Neutrophil (primary cell): ENCODE results near the gene CRLF1.
"Not testable (repeated sequence)": the region's sequence is repeated elsewhere in the genome, so short reads cannot be mapped to it uniquely, and the experiment has no call there.

Experiments used
- H3K27ac ChIP-seq: fragments of 200-600 bp; sonication (generic); 2 replicates; pipeline ENCODE4 v1.5.1; 2016; ENCODE audit warnings: mild to moderate bottlenecking, moderate library complexity
- H3K27me3 ChIP-seq: fragments of 200-600 bp; sonication (generic); 2 replicates; pipeline ENCODE4 v1.6.0; 2016; ENCODE audit warnings: mild to moderate bottlenecking
- H3K36me3 ChIP-seq: fragments of 200-600 bp; sonication (generic); 2 replicates; pipeline ENCODE4 v1.5.1; 2017
- H3K4me1 ChIP-seq, 2 experiments: fragments of 200-600 bp in 1 of 2; sonication (generic) in 1 of 2; 1 replicate in 1 of 2; 2 replicates in 1 of 2; pipeline versions ENCODE4 v1.5.1 to v1.6.1; 2013 to 2016; ENCODE audit warnings: low read depth in 1 of 2, low read length in 1 of 2, mild to moderate bottlenecking in 1 of 2, moderate library complexity in 1 of 2; ENCODE audit not compliant: control insufficient read depth in 1 of 2, insufficient read depth in 1 of 2
- H3K4me3 ChIP-seq, 2 experiments: fragments of 200-600 bp in 1 of 2; sonication (generic) in 1 of 2; 1 replicate in 1 of 2; 2 replicates in 1 of 2; pipeline ENCODE4 v1.5.1; 2013 to 2016; ENCODE audit warnings: low read depth in 1 of 2, low read length in 1 of 2, mild to moderate bottlenecking in 1 of 2, moderate library complexity in 1 of 2
- H3K9me3 ChIP-seq: fragments of 200-600 bp; sonication (generic); 2 replicates; pipeline ENCODE4 v1.5.1; 2016
- TF ChIP-seq, protein P1 (sequence below): fragments of 200-600 bp; sonication (generic); IDR thresholded peaks from 2 replicates; pipeline ENCODE4 v1.5.1; 2016; ENCODE audit warnings: antibody characterized with exemption

The CRLF1 gene

GRCh38 chr19:18594096-18594823 is 12.3 kb downstream of the CRLF1 start:
- TF ChIP-seq, protein P1, sequence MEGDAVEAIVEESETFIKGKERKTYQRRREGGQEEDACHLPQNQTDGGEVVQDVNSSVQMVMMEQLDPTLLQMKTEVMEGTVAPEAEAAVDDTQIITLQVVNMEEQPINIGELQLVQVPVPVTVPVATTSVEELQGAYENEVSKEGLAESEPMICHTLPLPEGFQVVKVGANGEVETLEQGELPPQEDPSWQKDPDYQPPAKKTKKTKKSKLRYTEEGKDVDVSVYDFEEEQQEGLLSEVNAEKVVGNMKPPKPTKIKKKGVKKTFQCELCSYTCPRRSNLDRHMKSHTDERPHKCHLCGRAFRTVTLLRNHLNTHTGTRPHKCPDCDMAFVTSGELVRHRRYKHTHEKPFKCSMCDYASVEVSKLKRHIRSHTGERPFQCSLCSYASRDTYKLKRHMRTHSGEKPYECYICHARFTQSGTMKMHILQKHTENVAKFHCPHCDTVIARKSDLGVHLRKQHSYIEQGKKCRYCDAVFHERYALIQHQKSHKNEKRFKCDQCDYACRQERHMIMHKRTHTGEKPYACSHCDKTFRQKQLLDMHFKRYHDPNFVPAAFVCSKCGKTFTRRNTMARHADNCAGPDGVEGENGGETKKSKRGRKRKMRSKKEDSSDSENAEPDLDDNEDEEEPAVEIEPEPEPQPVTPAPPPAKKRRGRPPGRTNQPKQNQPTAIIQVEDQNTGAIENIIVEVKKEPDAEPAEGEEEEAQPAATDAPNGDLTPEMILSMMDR = peak; percentile 82
- peaks cover 64% of the 10 kb centered on the region for H3K27me3 ChIP-seq
- H3K9me3 ChIP-seq = no peaks in the 10 kb centered on the region
- H3K27ac ChIP-seq = peak overlapping the region; percentile 57
- no peaks in the 10 kb centered on the region for H3K36me3 ChIP-seq
- H3K4me1 ChIP-seq = peaks cover 27 to 29% of the 10 kb centered on the region in 2 experiments
- H3K4me3 ChIP-seq = peak overlapping the region; percentile 23 to 54

DNA sequence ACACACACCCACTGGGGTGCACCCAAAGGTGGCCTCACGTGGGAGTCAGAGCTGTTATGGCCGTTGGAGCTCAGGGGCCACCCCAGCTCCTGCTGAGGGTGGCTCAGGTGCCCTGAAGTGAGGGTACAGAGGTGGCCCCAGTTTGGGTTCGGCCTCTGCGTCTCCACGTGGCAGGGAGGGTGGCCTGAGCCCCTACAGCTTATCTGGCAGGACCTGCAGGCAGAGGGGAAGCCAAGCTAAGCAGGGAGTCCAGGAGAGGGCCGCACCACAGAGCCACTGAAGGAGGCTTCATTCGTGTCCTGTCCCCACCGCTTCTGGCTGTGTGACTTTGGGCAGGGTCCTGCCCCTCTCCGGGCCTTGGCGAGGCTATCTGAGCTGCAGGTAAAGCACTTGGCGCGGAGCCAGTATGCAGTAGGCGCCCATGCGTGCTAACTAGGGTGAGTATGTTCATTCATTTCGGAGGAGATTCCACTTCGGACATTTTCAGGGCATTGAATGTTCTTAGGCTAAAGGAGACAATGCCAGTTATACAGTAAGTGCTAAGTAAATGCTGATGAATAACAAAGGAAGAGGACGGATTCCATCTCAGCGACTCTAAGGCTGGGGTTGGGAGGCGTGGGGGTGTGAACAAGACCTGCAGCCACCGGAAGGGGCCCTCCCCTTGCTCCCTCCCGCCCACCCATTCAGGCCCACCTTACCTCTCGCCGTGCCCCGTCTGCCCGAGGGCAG is 13.1 kb downstream of the CRLF1 start:
- Histone ChIP-seq H3K27me3 (peaks cover 57% of the 10 kb centered on the region), H3K36me3 (no peaks in the 10 kb centered on the region), H3K9me3 (no peaks in the 10 kb centered on the region), H3K27ac (peak overlapping the region; percentile 57), H3K4me1 (peaks cover 29 to 32% of the 10 kb centered on the region in 2 experiments), H3K4me3 (no peak overlapping the region)
- TF ChIP-seq, protein P1 = no peak

GRCh38 chr19:18592732-18593131 is 13.9 kb downstream of the CRLF1 start:
- Histone ChIP-seq H3K4me1 (peaks cover 37 to 40% of the 10 kb centered on the region in 2 experiments), H3K27me3 (peaks cover 49% of the 10 kb centered on the region)
- not testable (repeated sequence) for H3K27ac ChIP-seq, H3K9me3 ChIP-seq, H3K4me3 ChIP-seq, H3K36me3 ChIP-seq

- H3K27ac ChIP-seq = no peak overlapping the region
- H3K4me1 ChIP-seq = peaks cover 34 to 38% of the 10 kb centered on the region in 2 experiments
- peaks cover 42% of the 10 kb centered on the region for H3K27me3 ChIP-seq
- TF ChIP-seq, protein P1 = no peak
- H3K9me3 ChIP-seq = no peaks in the 10 kb centered on the region
- no peaks in the 10 kb centered on the region for H3K36me3 ChIP-seq
- no peak overlapping the region for H3K4me3 ChIP-seq
These were observed 14.7 kb downstream of the CRLF1 start for GRCh38 chr19:18591735-18592385.

DNA sequence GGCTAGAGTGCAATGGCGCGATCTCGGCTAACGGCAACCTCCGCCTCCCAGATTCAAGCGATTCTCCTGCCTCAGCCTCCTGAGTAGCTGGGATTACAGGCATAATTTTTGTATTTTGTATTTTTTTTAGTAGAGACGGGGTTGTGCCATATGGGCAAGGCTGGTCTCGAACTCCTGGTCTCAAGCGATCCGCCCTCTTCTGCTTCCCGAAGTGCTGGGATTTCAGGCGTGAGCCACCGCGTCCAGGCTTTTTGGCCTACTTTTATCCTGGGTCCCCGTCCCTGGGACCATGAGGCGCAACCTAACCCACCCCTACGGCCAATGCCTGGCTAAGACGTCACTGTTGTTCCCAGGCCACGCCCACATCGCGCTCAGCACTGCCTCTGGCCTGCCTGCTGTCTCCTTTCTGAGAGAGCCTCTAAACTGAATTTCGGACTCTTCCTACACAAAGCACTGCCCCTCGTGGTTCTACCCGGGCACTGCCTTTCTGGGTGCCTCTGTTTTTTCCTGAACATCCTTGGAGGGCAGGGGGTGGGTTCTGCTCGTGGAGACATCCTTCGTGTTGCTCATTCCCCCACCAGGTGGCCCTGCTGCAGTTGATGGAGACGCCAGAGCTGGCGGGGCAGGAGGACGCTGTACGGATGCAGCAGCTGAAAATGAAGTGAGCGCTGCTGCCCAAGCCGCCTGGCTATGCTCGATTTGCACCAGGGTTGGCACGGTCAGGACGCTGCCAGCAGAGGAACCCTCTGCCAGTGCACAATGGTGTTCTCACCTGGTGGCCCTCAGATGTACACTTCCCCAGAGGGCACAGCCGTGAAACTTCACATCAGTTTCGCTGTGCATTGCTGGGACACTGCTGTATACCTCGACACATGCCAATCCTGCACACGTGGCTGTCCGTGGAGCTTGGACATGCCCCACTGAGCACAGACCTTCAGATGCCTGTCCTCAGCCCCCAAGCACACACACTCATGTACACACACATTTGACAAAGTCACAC is 16.0 kb downstream of the CRLF1 start:
- H3K36me3 ChIP-seq = no peaks in the 10 kb centered on the region
- TF ChIP-seq, protein P1 = no peak
- H3K4me3 ChIP-seq = peak overlapping the region in 1 of 2 experiments; percentile 91
- H3K9me3 ChIP-seq = no peaks in the 10 kb centered on the region
- no peak overlapping the region for H3K27ac ChIP-seq
- peaks cover 29% of the 10 kb centered on the region for H3K27me3 ChIP-seq
- peaks cover 33 to 34% of the 10 kb centered on the region in 2 experiments for H3K4me1 ChIP-seq
